ENCODE results near the gene FCHSD2. TPM values are rescaled to one million over a fixed set of nuclear protein-coding genes. Genes with fewer than 3 reads are reported as not detected.
"Not testable (repeated sequence)": the region's sequence is repeated elsewhere in the genome, so short reads cannot be mapped to it uniquely, and the experiment has no call there.

The FCHSD2 gene
- total RNA-seq, 1 donor from 2014 or later: 43.4 TPM

DNA sequence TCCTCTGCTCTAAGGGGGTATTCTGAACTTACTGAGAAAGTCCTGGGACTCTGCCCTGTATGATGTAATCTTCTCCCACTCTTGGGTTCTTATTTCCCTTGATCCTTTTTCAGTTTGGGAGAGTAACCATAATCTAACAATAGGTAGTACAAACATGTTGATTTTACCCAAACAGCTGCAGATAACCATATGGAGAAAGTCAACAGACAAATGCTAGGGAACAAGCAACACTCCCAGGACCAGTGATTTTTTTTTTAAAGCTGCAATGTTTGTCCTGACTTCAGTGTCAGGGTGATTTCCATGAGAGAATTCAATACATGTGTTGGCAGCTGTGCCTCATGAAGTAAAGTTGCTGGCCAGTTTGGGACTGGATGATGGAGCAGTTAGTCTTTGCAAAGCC is 156.5 kb downstream of the FCHSD2 start:
- H3K27me3 ChIP-seq (ENCODE audit: low read depth): no peaks in the 10 kb centered on the region
- TF ChIP-seq, protein P1, sequence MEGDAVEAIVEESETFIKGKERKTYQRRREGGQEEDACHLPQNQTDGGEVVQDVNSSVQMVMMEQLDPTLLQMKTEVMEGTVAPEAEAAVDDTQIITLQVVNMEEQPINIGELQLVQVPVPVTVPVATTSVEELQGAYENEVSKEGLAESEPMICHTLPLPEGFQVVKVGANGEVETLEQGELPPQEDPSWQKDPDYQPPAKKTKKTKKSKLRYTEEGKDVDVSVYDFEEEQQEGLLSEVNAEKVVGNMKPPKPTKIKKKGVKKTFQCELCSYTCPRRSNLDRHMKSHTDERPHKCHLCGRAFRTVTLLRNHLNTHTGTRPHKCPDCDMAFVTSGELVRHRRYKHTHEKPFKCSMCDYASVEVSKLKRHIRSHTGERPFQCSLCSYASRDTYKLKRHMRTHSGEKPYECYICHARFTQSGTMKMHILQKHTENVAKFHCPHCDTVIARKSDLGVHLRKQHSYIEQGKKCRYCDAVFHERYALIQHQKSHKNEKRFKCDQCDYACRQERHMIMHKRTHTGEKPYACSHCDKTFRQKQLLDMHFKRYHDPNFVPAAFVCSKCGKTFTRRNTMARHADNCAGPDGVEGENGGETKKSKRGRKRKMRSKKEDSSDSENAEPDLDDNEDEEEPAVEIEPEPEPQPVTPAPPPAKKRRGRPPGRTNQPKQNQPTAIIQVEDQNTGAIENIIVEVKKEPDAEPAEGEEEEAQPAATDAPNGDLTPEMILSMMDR (IDR thresholded peaks at IDR 0.05; ENCODE audit: borderline replicate concordance): no peak
- no peak overlapping the region for H3K4me3 ChIP-seq
- peaks cover 49% of the 10 kb centered on the region for H3K4me1 ChIP-seq
- peaks cover 23% of the 10 kb centered on the region for H3K36me3 ChIP-seq
- DNase-seq: no peak
- H3K27ac ChIP-seq (replicated peaks): peak overlapping the region; percentile 40
- intact Hi-C loops (cut with micrococcal nuclease): no loop called here
- no peaks in the 10 kb centered on the region for H3K9me3 ChIP-seq (replicated peaks)

DNA sequence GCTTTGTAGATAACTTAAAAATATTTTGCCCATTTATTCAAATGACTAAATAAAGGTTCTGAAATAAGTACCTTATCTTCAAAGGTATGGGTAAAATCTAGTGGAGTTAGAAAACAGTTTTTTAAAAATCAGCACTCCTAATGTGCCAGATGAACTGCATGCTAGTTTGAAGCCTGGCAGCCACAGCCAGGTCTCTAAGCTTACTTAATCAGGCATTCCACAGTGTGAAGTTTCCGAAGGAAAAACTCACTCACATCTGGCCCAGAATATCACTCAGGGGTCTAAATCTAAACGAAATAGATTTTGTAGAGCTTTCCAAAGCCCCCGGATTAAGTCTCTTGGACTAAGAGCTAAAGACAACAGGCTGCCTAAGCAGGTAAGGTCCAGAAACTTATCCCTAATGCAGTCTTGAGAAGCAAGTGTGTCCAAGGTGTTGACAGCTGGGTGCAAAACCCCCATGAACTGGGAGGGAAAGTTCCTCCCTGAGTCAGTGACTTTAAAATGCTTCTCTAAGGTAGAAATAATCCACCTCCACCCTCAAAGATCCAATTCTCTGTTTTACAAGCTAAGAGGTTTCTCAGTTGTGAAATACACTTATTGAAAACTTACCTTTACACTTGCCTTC is 157.6 kb downstream of the FCHSD2 start:
- TF ChIP-seq, protein P1 (IDR thresholded peaks at IDR 0.05; ENCODE audit: borderline replicate concordance): no peak
- Histone ChIP-seq H3K4me1 (peaks cover 38% of the 10 kb centered on the region), H3K27ac (replicated peaks) (peak overlapping the region; percentile 42), H3K27me3 (ENCODE audit: low read depth) (no peaks in the 10 kb centered on the region), H3K9me3 (replicated peaks) (no peaks in the 10 kb centered on the region), H3K36me3 (peaks cover 29% of the 10 kb centered on the region), H3K4me3 (no peak overlapping the region)
- intact Hi-C loops (cut with micrococcal nuclease): no loop called here
- no peak for DNase-seq

DNA sequence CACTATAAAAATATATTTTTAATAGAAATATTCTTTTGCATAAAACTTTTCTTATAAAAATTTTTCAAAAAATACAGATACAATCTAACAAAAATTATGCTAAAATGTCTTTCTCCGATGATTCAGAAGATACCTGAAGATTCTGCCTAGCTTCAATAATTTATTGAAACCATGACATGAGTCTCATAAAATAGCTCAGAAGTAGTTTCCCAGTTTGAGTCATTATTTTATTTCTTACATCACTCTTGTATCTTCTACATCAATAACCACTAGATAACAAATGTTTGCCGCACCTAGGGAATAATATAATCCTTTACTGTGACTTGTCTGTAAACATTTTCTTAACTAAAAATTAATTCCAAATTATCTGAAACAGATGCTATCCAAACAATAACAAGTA is 158.6 kb downstream of the FCHSD2 start:
- TF ChIP-seq, protein P1 (IDR thresholded peaks at IDR 0.05; ENCODE audit: borderline replicate concordance): no peak
- H3K27ac ChIP-seq (replicated peaks): no peak overlapping the region
- H3K36me3 ChIP-seq: peaks cover 34% of the 10 kb centered on the region
- H3K9me3 ChIP-seq (replicated peaks): no peaks in the 10 kb centered on the region
- intact Hi-C loops (cut with micrococcal nuclease): no loop called here
- no peak overlapping the region for H3K4me3 ChIP-seq
- H3K27me3 ChIP-seq (ENCODE audit: low read depth): no peaks in the 10 kb centered on the region
- peaks cover 28% of the 10 kb centered on the region for H3K4me1 ChIP-seq
- DNase-seq: no peak

DNA sequence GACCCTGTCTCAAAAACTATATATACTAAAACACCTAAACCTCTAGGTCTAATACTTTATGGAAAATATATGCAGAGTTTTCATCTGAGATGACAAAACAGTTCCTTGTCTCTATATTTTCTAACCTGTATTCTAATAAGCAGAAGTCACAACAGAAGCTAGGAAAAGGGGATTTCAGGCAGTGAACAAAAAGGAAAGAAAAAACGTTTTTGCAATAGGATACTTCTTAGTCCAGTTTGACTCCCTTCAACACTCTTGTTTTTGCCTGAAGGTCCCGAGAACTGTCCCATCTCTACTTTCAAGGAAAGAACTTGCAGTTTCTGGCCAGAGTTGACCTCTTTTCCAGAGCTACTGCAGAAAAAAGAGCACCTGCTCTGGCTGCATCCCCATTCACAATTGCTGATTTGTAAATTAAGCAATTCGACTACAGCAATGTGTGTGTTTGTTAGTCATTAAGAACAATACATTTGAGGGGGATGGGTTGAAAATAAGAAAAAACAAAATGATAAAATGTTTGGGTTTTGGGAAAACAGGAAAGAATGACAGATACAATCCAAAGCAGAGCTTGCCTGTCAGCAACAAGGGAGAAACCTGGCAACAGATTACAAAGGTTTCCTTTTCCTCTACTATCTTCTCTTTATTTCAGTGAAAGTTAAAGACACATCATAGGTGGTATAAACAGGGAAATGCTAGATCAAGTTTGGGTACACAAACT is 160.0 kb downstream of the FCHSD2 start:
- Histone ChIP-seq H3K4me3 (no peak overlapping the region), H3K27me3 (ENCODE audit: low read depth) (no peaks in the 10 kb centered on the region), H3K4me1 (peaks cover 24% of the 10 kb centered on the region), H3K36me3 (peaks cover 32% of the 10 kb centered on the region), H3K9me3 (replicated peaks) (no peaks in the 10 kb centered on the region), H3K27ac (replicated peaks) (no peak overlapping the region)
- intact Hi-C loops (cut with micrococcal nuclease): no loop called here
- DNase-seq: no peak
- TF ChIP-seq, protein P1 (IDR thresholded peaks at IDR 0.05; ENCODE audit: borderline replicate concordance): no peak

DNA sequence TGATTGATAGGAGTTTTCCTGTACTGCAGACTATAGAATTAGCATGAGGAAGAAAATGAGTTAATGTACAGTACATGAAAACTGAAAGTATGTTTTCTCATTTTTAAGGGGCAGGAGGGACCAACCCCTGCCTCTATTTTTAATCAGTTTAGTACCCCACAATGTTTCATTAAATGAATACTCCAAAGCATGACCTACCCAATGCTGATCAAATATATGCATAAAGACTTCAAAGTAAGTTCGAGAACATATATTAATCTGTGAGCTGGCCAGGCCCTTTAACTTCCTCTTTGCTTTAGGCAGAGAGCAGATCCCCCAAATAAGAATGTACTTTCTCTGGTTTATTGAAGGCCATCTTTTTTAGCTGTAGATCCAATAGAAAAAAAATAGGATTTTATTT is 161.0 kb downstream of the FCHSD2 start:
- Histone ChIP-seq H3K9me3 (replicated peaks) (peaks cover 4% of the 10 kb centered on the region), H3K4me3 (no peak overlapping the region), H3K27me3 (ENCODE audit: low read depth) (no peaks in the 10 kb centered on the region), H3K27ac (replicated peaks) (no peak overlapping the region), H3K36me3 (peaks cover 32% of the 10 kb centered on the region), H3K4me1 (peaks cover 20% of the 10 kb centered on the region)
- TF ChIP-seq, protein P1 (IDR thresholded peaks at IDR 0.05; ENCODE audit: borderline replicate concordance): no peak
- intact Hi-C loops (cut with micrococcal nuclease): no loop called here
- DNase-seq: no peak

DNA sequence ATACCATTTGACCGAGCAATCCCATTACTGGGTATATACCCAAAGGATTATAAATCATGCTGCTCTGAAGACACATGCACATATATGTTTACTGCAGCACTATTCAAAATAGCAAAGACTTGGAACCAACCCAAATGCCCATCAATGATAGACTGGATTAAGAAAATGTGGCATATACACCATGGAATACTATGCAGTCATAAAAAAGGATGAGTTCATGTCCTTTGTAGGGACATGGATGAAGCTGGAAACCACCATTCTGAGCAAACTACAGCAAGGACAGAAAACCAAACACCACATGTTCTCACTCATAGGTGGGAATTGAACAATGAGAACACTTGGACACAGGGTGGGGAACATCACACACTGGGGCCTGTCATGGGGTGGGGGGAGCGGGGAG is 164.3 kb downstream of the FCHSD2 start:
- H3K36me3 ChIP-seq: peaks cover 30% of the 10 kb centered on the region
- DNase-seq; H3K4me3 ChIP-seq; H3K27ac ChIP-seq (replicated peaks); H3K27me3 ChIP-seq (ENCODE audit: low read depth); H3K9me3 ChIP-seq (replicated peaks); intact Hi-C loops (cut with micrococcal nuclease): not testable (repeated sequence)
- peaks cover 12% of the 10 kb centered on the region for H3K4me1 ChIP-seq

DNA sequence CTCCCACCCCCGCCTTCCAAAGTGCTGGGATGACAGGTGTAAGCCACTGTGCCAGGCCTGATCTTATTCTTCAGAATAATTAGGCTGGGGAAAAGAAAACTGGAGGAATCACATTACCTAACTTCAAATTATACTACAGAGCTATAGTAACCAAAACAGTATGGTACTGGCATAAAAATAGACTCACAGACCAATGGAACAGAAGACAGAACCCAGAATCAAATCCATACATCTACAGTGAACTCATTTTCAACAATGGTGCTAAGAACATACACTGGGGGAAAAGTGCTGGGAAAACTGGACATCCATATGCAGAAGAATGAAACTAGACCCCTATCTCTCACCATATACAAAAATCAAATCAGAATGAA is 165.6 kb downstream of the FCHSD2 start:
- H3K27me3 ChIP-seq (ENCODE audit: low read depth); DNase-seq; intact Hi-C loops (cut with micrococcal nuclease); H3K4me3 ChIP-seq; H3K9me3 ChIP-seq (replicated peaks): not testable (repeated sequence)
- Histone ChIP-seq H3K36me3 (peaks cover 22% of the 10 kb centered on the region), H3K27ac (replicated peaks) (peak overlapping the region; percentile 70), H3K4me1 (peaks cover 24% of the 10 kb centered on the region)

All from left ventricle myocardium inferior (tissue), 1 donor.